NCI-H2227 (cell line): ENCODE data around the gene DNAJC17.

Experiments
- DNase-seq: peaks from one replicate; lab custom pipeline; 2025; ENCODE audit not compliant: unreplicated experiment; lab: John Stamatoyannopoulos, UW

Gene DNAJC17

DNA sequence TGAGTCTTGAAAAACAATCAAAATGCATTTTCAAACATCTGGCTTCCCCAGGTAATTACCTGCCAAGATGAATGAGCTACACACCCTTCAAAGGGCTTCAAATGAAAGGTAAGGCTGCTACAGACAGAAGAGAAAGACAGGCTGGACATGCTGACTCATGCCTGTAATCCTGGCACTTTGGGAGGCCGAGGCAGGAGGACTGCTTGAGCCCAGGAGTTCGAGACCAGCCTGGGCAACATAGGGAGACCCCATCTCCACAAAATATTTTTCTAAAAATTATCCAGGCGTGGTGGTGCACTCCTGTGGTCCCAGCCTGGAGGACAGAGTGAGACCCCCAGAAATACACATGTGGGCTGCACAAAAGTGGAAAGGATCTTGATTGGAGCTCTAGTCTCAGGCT, 14.9 kb downstream of the DNAJC17 start:
- DNase-seq = no peak

DNA sequence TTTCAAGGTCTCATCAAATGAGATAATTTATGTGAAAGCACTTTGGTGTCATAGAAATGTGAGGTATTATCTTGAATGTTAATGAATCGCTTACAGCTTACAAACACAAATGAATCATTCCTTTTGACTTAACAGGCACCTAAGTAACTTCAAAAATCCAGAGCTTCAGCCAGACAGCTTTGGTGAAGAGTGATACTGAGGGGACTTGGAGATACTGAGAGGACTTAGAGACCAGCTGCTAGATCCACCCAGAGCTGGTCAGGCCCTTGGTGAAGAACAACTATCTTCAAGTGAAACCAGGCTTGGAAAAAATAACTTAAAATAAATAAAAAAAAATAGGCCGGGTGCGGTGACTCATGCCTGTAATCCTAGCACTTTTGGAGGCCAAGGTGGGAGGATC, 16.6 kb downstream of the DNAJC17 start:
- DNase-seq = no peak

DNA sequence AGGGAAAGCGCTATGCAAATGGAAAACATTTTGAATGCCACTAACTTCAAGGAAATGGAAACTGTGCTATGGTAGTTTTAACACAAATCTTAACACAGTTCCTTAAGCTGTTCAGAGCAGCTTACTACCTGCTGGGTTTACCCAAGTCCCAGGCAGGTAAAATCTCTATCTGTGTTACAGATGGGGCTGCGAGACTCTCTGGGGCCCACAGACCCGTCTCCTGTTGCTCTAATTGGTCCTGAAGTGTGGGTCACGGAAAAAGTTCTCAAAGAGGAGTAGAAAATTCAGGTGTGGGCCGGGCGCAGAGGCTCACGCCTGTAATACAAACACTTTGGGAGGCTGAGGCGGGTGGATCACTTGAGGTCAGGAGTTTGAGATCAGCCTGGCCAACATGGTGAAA, 17.3 kb downstream of the DNAJC17 start:
- DNase-seq = no peak

DNA sequence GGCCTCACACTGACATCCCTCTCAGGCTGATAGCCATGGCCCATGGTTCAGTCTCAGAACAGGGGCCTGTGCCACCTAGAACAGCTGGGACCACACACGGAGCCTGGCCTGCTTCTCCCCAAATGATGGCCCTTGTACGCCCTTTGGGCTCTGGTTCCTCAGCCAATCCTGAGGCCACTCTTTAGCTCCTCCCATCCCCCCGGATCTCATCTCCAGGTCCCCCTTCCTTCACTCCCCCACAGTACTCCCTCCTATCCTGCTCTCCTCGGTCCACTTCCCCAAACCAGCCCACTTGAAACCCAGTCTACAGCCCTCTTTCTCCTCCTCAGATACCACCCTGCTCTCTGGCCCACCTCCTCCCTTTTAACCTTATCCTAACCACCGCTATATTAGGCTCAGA, 18.2 kb downstream of the DNAJC17 start:
- no peak for DNase-seq

DNA sequence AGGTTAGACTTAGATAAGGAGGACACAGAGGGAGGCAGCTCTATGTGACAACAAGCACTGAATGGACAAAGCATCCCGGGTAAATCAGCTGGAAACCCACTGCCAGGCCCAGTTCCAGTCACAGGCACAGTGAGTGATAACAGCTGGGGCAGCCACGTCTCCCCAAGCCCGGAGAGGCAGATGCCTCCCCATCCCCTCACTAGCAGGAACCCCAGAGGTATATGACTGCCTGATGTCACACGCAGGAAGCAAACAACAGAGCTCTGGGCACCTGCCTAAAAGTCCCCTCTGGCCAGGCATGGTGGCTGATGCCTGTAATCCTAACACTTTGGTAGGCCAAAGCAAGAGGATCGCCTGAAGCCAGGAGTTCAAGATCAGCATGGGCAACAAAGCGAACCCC, 19.3 kb downstream of the DNAJC17 start:
- no peak for DNase-seq

DNA sequence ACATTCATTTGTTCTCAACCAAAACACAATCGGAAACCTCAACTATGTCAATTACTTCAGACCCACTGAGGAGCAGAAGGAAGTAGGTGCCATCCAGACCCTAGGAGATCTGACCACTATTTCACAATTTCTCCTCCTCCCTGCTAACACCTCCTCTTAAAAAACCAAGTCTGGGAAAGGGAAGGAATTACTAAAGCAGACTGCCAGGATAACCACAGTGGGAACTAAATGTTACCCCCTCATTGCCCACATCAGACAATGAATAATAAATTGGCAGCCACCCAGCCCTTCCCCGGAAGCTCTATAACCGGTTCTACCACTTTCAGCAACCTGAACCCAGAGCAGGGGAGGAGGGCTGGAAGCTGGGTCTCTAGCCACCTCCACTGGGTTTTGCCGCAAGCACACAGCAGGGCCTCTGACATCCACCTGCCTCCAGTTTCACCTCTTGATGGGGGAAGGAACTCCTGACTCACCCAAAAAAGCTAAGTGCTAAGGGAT, 19.9 kb downstream of the DNAJC17 start:
- no peak for DNase-seq

DNA sequence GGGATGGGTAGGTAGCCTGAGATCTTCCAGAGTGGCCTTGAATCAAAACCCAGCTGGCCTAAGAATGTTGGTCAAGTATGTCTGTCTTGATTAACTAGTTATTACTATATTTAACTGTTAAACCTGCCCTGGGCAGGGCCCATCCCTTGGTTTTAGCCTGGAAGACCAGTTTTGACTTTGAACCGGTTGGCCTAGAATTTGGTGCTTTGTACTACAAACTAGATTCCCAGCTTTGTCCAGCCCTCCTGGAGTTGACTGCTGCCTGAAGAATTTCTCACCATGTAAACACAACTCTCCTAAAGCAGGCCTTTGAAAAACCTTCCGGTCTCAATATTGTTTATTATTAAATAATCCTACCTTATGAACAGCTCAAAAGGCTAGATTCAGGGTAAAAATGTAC, 21.5 kb downstream of the DNAJC17 start:
- DNase-seq = no peak

DNA sequence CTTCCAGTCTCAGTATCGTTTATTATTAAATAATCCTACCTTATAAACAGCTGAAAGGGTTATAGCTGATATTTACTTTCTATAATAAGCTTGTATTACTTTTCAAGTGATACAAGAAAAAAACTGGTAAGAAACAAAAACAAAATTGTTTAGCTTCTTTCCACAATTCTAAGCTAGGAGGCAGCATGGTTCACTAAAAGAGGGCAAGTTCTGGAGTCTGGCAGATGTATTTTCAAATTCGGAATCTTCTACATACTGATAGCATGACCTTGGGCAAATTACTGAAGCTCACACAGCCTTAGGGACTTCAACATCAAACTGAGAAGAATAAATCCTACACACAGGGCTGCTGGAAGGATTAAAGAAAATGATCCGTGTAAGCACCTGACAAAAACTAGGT, 22.1 kb downstream of the DNAJC17 start:
- no peak for DNase-seq

DNA sequence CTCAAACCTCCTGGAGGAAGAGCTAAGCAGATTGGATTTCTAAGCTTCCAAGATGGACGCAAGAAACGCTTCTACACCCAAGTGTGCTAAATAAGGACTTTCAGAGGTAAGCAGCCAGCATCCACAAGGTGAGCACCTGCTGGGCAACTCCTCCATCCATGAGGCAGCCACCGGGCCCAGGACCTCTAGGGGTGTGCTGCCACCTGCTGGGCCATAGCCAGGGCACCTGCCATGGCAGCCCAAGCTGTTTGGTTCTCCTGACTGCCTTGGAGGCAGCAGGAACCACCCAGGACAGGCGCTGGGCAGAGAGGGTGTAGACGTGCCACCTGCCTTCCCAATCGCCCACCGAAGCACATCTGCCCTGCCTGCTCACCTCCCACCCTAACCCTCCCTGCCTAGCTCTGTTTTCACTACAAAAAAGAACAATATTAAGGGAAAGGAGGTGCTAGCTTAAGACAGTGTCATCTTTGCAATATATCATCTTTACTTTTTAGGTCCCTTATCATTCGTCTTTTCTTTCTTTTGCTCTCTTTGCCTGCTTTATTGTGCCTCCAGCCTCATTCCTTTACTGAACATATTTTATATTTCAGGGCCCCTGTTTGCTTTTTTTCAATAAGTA, 24.6 kb downstream of the DNAJC17 start:
- DNase-seq = peak; percentile 65

DNA sequence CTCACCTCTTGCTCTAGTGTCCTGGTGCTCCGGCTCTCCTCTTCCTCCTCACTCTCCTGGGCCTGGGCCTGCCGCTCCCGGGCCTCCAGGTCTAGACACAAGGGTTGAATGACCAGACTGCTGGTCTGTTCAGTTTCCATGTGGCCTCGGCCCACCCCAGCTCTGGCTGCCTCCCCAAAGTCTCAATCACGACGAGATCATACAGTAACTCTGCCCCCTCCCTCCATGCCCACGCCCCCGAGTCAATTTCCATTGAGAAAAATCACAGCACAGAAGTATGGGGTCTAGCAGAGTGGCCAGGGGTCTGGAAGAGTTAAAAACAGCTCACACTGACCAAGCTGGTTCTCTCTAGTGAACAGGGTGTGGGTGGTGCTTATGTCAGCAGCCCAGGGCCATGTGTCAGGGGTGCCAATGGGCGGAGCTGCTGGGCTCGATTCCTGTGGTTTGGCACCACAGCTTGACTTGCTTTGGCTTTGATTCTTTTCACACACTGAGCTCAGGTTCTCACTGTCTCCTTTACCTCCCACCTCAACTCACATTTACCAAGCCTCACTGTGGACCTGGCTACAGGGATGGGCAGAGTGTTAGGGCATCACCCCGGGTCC, 30.6 kb downstream of the DNAJC17 start:
- no peak for DNase-seq

DNA sequence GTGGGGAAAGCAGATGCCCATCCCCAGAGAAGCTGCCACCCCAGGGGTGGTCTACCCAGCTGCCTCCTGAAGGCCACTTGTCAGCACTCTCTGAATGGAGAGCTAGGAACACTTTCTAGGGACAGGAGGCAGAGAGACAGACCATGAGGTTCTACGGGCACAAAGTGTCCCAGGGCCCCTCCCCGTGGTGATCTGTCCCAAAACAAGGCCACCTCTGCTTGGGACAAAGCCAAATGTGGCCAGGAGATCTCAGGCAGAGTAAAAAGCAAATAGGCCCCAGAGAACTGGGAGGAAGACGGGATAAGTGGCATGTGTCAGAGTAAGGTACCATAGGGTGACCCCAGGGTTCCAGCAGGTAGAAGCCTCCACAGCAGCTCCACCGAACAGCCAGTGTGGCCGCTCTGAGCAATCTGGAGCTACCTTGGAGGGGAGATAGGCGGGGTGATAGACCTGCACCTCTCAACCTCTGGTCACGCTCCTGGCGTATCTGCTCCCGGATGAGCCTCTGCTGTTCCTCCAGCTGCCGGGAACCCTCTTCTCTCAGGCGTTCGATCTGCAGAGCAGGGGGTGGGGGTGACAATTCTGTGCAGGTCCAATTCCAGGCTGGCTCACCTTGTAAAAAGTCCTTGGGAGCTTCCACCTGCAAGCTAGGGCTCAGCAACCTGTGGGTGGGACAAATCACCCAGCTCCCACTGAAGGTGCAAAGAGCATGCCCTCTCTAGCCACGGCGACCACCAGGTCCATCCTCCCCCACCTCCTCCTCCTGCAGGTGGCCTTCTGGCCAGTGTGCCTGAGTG, 31.3 kb downstream of the DNAJC17 start:
- no peak for DNase-seq

DNA sequence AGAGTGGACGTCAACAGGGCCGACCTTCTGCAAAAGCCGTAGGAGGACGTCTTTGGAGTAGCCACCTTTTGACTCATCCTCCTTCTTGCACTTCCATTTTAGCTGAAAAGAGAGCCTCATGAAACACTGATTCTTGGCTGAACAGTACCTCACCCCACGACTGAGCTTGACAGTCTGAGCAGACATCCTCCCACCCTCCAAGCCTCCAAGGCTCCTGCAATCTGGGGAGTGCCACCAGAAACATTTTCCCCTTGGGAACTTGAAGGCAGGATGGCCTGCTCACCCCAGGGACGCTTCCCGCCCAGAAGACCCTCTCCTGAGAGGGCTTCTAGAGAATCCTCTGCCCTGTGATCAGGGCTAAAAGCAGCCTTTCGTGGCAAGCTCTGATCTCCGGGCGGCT, 32.3 kb downstream of the DNAJC17 start:
- DNase-seq = no peak

DNA sequence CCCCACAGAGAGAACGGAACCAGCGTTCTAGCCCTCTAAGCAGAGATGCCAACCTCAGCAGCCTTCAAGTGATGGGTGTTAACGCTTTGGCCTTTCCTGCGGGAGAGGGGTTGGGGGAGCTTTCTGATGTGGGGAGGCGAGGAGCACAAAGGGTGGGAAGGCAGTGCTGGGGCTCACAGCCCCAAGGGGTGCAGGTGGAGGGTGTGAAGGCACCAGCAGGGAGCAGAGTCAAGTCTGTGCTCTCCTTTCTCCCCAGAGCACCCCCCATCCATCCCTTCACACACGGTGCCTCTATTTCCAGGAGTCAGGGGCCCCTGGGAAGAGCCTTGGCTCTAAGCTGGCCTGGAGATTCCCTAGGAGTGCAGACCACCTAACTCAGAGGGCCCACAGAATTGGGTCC, 33.4 kb downstream of the DNAJC17 start:
- DNase-seq = no peak

DNA sequence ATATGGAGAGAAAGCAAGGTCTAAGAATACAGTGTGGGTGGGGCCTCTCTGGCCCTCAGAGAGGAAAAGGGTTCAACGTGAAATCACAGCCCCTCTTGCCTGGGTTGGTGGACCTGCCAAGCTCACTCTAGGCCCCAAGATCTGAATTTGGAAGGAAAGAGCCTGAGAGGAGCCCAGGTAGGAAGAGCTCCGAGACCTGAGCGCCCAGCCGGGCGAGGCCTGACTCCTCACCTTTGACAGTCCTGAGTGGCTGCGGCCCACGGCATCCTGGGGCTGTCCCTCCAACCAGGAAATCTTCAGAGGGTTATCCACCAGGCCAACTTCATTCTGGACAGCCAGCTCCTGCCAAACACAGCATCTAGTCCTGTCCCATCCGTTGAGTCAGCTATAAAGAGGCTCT, 33.8 kb downstream of the DNAJC17 start:
- no peak for DNase-seq

DNA sequence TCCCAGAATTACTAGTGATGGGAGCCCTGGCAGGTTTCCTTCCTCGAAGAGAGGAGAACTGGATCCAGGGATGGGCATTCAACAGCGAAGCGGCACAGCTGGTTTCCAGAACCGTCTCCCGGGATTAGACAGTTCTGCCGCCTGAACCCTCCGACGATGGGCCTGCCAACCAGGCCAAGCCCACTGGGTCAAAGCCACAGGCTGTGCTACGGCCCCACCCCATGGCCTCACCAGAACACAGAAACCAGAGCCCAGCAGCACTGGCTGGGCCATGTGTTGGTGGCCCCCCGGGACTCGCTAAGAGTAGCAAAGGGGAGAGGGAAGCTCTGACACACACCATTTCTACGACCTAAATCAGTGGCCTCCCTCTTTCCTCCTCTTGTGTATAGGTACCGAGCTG, 35.3 kb downstream of the DNAJC17 start:
- no peak for DNase-seq

DNA sequence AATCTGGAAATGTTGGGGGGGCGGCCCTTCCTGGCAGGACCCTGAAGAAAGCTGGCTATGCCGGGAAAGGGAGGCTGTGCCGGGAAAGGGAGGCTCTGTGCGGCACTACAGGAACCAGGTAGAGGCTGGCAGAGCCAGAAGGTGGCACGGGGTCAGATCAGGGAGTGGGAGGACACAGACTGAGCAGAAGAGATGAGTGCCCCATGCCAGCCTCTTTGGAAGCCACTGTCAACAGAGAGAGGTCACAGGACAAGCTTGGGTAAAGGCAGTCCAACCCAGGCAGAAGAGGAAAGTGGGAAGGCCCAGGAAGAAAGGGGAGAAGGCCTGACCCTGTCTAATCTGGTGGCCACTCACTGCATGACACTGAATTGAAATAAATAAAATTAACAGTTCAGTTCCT, 36.0 kb downstream of the DNAJC17 start:
- DNase-seq = no peak

DNA sequence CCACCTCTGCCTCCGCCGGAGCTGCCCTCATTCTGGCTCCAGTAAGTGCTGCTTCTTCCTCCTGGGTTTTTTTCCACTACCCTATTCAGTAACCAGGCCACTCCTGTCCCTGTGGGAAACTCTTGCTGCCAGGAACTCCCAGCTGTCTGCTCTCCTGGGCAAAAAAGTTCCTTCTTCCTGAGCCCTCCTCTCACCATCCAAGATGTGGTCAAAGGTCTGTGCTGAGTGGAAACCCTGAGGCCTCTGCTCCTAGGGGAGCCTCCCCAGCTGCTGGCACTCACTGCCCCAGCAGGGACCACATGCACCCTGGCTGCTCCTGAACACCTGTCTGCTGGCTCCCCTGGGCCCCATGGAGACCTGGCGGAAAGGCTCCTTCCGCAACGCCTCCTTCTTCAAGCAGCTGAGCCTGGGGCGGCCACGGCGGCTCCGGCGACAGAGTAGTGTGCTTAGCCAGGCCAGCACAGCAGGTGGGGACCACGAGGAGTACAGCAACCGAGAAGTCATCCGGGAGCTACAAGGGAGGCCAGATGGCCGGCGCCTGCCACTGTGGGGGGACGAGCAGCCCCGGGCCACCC, 37.0 kb downstream of the DNAJC17 start:
- DNase-seq = peak; percentile 38

DNA sequence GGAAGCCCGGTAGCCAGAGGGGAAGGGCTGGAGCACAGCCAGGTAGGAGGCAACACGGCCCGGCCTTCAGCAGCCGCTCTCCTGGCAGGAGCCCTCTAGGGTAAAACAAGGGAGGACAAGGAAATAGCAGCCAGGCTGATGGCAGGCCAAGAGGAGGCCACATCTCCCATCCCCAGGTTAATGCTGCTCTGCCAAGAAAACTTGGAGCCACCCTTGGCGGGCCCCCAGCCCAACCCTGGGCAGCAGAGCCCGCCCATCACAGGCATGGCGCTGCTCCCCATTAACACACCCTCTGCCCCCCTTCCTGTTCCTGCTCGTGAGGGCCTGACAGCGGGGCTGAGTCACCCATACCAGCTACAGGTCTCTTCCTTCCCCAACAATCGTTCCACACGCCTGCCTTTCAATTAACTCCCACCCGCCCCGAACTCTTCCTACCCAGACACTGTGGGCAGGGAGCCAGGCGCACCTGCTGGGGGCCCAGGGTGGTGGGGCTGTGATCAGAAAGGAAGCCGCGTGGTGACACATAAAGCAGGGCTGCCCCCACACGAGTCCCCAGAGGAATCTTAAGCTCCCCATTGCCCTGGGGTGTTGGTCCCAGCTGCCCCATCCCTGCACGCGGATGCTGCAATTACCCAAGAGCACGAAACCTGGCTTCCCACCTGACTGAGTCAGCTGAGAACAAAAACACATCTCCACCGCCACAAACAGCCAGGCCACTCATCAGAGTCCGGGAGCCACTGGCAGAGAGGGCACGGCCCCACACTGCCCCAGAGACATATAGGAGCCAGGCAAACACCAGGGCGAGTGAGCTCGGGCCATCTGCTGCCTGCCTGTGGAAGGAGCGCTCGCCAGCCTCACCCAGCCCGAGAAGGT, 37.8 kb downstream of the DNAJC17 start, which contains the start of gene C15orf62:
TSS of gene C15orf62 (plus strand) at position 707 of the 873 bp plus-strand sequence. CDS start 516 bp downstream, outside the sequence.
- peak; percentile 64 for DNase-seq

DNA sequence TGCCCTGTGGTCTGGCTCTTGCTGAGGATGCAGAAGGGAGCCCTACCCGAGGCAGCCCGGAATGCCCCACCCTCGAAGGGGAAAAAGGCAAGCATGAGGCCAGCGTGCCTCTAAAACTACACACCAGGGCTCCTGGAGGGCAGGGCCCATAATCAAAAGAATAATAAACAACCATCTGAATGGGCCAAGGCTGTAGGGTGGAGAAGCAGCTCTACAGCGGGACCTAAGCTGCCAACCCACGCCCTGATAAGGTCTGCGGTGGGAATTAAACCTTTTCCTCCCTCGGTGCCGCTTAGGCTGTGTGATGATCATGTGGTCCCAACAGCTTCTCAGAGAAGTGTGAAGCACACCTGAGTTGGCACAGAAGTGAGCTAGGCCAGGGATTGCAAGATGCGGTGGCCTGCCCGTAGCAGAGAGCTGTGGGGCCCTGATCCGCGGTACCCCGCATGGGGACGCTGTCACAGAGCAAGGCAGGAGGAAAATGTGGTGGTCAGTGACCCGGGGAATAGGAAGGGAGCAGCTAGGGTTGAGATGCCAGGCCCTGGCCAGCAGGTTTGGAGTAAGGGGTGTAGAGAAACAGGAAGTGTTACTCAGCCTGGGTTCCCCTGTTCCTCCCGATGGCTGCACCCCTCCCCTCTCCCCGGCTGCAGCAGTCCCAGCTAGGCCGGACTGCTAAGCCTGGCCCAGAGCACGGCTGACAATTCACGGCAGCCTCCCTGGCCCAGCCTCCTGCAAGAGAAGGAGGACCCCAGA, 38.6 kb downstream of the DNAJC17 start:
- DNase-seq = no peak

DNA sequence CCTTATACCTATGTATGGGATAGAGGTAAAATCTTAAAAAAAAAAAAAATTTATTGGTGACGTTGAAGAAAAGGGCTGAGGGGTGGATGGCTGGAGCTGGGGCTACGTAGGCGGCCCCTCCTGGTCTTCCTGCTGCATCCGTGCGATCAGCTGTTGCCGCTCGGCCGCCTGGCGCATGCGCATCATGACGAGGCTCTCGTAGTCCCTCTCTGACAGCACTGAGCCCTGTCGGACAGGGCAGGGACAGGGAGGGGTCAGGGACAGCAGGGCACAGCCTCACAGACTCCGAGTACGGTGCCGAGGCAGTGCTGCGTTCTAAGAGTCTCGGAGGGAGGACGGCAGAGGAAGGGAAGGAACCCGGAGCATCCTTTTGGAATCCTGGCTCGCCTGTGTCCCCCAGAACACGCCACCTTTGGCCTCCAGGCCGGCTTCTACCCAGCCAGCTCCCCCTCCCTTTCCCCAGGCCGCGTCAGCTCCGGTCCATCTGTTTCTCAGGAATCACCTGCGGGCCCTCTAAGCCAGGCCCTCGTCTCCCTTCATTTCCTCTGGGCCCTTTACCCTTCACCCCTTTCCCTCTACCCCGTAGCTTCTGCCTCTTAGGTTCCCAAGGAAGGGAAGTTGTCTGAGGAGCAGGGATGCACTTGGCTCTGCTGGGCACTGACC, 39.3 kb downstream of the DNAJC17 start:
- DNase-seq = no peak
